Prostate gland (tissue), 2 donors: ENCODE measurements around the gene SIGLEC15.

ENCODE experiments used
- POLR2A ChIP-seq: fragments of 450-650 bp; IDR thresholded peaks from one replicate; pipeline ENCODE4 v1.6.1; 2016; ENCODE audit warnings: antibody characterized with exemption, mild to moderate bottlenecking
- POLR2AphosphoS5 ChIP-seq: sonication (generic); formaldehyde crosslinking; IDR thresholded peaks from one replicate; pipeline ENCODE4 v1.6.1; 2017; ENCODE audit warnings: antibody characterized with exemption
- TF ChIP-seq, protein P1 (sequence below), 4 experiments: fragments of 200-600 bp in 2 of 4; fragments of 450-650 bp in 2 of 4; sonication (generic) in 2 of 4; IDR thresholded peaks; 1 replicate in 3 of 4; 2 replicates in 1 of 4; pipeline ENCODE4 v1.5.1; 2016 to 2019; ENCODE audit warnings: antibody characterized with exemption in 4 of 4, mild to moderate bottlenecking in 2 of 4, moderate library complexity in 2 of 4

DNA sequence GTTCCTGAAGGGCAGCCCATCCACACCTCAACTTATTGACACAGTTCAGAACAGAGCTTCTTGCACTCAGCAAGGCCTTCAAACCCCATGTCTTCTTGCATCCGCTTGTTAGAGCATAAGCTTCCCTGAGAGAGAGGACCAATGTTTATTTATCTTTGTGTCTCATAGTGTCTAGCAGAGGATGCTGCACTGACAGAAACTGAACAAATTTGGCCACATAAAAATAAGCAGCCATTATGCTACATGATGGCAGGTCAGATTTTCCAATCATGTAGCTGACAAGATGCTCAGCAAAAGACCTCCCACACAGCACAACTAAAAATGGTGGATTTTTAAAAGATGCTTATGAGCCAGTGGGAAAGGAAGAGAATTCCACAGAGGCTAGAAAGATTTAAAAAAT, 38.1 kb upstream of the SIGLEC15 start:
- TF ChIP-seq, protein P1, sequence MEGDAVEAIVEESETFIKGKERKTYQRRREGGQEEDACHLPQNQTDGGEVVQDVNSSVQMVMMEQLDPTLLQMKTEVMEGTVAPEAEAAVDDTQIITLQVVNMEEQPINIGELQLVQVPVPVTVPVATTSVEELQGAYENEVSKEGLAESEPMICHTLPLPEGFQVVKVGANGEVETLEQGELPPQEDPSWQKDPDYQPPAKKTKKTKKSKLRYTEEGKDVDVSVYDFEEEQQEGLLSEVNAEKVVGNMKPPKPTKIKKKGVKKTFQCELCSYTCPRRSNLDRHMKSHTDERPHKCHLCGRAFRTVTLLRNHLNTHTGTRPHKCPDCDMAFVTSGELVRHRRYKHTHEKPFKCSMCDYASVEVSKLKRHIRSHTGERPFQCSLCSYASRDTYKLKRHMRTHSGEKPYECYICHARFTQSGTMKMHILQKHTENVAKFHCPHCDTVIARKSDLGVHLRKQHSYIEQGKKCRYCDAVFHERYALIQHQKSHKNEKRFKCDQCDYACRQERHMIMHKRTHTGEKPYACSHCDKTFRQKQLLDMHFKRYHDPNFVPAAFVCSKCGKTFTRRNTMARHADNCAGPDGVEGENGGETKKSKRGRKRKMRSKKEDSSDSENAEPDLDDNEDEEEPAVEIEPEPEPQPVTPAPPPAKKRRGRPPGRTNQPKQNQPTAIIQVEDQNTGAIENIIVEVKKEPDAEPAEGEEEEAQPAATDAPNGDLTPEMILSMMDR (IDR thresholded peaks at IDR 0.05): no peak
- no peak for TF ChIP-seq POLR2A
- no peak for TF ChIP-seq POLR2AphosphoS5
